Stimulated activated naive B cell treated with anti-CD40 and anti-IgM and Interleukin-4, amounts not matched to agents 10 μg/mL and 1 μg/mL and 100 μg/mL, for 72 hours (primary cell): Measurements from ENCODE around the gene C19orf81.
"Not testable (repeated sequence)": the region's sequence is repeated elsewhere in the genome, so short reads cannot be mapped to it uniquely, and the experiment has no call there.

Experiments
- ATAC-seq, 2 donors: fragments of 150-1000 bp; cut with Tn5 transposase; replicated peaks; 2 replicates each; pipeline ENCODE4 v1.10.0; 2021; ENCODE audit warnings: moderate library complexity in 1 of 2
- DNase-seq: peaks from one replicate; pipeline ENCODE4 v3.0.0; 2021
- H3K27ac Mint-ChIP-seq: one replicate; pipeline ENCODE4 v1.8.0; 2022; ENCODE audit warnings: mild to moderate bottlenecking, mixed read lengths
- H3K27me3 Mint-ChIP-seq, 2 donors: one replicate each; pipeline ENCODE4 v1.8.0; 2022; ENCODE audit warnings: mixed read lengths in 2 of 2
- H3K36me3 Mint-ChIP-seq, 2 donors: one replicate each; pipeline ENCODE4 v1.8.0; 2022; ENCODE audit warnings: mixed read lengths in 2 of 2, mild to moderate bottlenecking in 1 of 2
- H3K4me1 Mint-ChIP-seq, 2 donors: one replicate each; pipeline ENCODE4 v1.8.0; 2022; ENCODE audit warnings: mixed read lengths in 2 of 2, mild to moderate bottlenecking in 1 of 2
- H3K4me3 Mint-ChIP-seq, 2 donors: one replicate each; pipeline ENCODE4 v1.8.0; 2022; ENCODE audit warnings: mild to moderate bottlenecking in 2 of 2, mixed read lengths in 2 of 2, moderate library complexity in 1 of 2
- H3K9me3 Mint-ChIP-seq, 2 donors: one replicate each; pipeline ENCODE4 v1.8.0; 2022; ENCODE audit warnings: mixed read lengths in 2 of 2, mild to moderate bottlenecking in 1 of 2

Gene C19orf81

DNA sequence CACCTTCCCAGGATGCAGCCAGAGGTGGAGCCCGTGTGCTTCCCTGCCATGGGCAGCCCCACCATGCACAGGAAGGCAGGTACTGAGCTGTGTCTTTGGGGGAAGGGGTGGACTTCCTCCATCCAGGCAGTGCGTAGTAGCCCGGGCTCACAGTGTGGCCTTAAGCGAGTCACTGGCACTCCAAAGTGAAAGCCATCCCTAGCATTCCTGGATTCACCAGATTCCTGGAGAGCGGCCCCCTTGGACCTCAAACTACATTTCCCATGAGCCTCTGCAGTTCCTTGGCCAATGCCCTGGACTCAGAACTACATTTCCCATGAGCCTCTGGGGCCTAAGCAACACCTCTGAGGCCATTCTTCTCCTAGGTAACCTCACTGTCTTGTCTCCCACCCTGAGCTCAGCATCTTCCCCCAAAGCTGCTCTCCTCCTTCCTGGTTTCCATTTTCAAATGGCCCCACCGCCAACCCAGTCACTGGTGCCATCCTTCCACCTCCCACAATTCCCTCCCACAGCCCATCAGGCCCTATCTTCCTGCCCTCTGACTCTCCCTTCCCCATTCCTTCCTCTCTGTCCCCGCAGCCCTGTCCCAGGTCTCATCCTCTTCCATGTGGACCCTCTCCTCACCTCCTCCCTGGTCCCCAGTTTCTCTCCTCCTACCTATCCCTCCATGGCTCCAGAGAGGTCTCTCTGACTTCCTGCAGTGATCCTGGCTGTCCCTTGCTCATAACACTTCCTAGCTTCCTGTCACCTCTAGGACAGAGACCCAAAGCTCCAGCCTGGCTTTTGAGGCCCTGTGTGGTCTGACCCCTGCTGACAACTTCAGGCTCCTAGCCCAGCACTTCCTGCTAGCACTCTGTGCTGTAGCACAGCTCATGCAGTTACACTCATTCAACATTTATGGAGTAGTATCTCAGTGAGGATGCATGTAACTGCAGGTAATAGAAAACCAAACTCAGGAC, at the start of gene C19orf81:
C19orf81 (plus strand) TSS at position 13 of the 959 bp plus-strand sequence; CDS start at position 13, 0 bp downstream.
- Mint-ChIP-seq H3K27ac (no peak within 1 kb of the TSS), H3K4me3 (no peak within 1 kb of the TSS), H3K36me3 (peaks cover 2 to 3% of the 10 kb centered on the region in 2 donors), H3K9me3 (peaks cover 6 to 8% of the 10 kb centered on the region in 2 donors), H3K27me3 (peaks cover 47 to 58% of the 10 kb centered on the region in 2 donors), H3K4me1 (peaks cover 0 to 7% of the 10 kb centered on the region in 2 donors)
- DNase-seq (no peak), ATAC-seq (peak; percentile 29 to 61)

DNA sequence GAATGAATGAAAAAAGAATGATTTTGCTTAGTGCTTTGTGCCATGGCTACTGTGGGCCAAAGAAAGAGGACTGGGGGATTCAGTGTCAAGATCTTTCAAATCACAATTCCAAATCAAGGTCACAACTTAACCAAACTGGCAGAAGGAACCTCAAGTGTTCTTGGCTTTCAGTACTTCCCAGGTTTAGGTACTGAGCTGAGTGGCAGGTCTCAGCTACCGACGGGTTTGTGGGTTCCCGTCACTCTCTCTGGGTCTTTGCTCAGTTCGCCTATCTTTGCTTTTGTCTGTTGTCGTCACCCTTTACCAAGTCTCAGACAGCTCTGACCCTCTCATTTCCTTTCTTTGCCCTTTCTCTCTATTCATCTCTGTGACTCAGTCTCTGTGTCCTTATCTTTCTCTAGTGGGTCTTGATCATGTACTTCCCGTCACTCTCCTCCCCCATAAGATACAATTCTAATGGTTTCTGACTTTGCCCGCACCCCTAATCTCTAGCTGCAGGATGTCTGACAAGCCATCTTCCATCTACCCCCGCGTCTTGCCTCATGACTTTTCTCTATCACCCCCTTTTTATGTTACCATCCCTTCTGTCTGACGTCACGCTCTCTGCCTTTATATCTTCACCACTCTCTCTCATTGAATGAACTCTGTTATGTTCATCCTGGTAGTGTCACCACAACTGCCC, 47.7 kb upstream of the C19orf81 start:
- Mint-ChIP-seq H3K27me3 (peaks cover 33 to 43% of the 10 kb centered on the region in 2 donors), H3K9me3 (peaks cover 0 to 2% of the 10 kb centered on the region in 2 donors), H3K4me3 (no peak overlapping the region), H3K4me1 (peaks cover 0 to 6% of the 10 kb centered on the region in 2 donors), H3K27ac (no peak overlapping the region), H3K36me3 (peaks cover 0 to 3% of the 10 kb centered on the region in 2 donors)
- DNase-seq (no peak), ATAC-seq (no peak)

DNA sequence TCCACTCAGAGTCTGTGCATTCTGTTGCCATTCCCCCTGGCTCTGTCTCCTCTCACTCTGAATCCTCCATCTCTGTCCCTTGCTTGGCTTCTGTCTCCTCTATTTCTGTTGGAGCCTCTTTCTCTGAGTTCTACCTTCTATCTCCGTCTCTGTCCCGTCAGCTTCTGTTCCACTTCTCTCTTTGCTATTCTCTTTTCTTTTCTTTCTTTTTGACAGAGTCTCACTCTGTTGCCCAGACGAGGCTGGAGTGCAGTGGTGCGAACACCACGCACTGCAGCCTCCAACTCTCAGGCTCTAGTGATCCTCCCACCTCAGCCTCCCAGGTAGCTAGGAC, 47.2 kb upstream of the C19orf81 start:
- no peak for DNase-seq
- H3K27me3 Mint-ChIP-seq, result peaks cover 35 to 45% of the 10 kb centered on the region in 2 donors
- no peak for ATAC-seq
- H3K9me3 Mint-ChIP-seq, result peaks cover under 1 to 2% of the 10 kb centered on the region in 2 donors
- H3K27ac Mint-ChIP-seq, result no peak overlapping the region
- H3K4me1 Mint-ChIP-seq, result peaks cover 0 to 7% of the 10 kb centered on the region in 2 donors
- no peak overlapping the region for H3K4me3 Mint-ChIP-seq
- H3K36me3 Mint-ChIP-seq, result peaks cover 0 to 4% of the 10 kb centered on the region in 2 donors

DNA sequence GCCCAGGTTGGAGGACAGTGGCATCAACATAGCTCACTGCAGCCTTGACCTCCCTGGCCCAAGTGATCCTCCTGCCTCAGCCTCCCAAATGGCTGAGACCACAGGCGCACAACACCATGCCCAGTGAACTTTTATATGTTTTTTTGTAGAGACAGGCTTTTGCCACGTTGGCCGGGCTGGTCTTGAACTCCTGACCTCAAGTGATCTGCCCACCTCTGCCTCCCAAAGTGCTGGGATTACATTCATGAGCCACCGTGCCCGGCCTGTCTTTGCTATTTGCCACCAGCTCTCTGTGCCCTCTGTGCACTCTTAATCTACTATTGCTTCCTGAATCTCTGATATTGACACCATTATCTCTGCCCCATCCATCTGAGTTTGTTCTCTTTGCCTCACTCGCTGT, 46.7 kb upstream of the C19orf81 start:
- Mint-ChIP-seq H3K4me3 (no peak overlapping the region), H3K4me1 (peaks cover 4 to 11% of the 10 kb centered on the region in 2 donors), H3K27me3 (peaks cover 39 to 50% of the 10 kb centered on the region in 2 donors), H3K27ac (no peak overlapping the region), H3K9me3 (peaks cover 5 to 6% of the 10 kb centered on the region in 2 donors), H3K36me3 (peaks cover under 1 to 8% of the 10 kb centered on the region in 2 donors)
- no peak for ATAC-seq
- no peak for DNase-seq

DNA sequence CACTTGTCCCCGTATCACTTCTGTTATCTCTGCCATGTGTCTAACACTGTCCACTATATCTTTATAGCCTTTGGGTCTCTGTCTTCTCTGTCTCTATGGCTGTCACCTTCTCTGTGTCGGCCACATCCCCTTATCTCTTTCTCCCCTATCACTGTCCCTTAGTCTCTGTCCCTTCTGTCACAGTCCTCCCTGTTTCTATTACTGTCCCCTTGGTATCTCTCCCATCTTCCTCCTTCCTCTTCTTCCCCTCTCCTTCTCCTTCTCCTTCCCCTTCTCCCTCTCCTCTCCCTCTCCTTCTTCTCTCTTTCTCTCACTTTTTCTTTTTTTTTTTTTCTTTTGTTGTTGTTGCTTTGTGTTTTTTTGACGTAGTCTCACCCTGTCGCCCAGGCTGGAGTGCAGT, 46.3 kb upstream of the C19orf81 start:
- peaks cover 43 to 54% of the 10 kb centered on the region in 2 donors for H3K27me3 Mint-ChIP-seq
- H3K4me3 Mint-ChIP-seq, result no peak overlapping the region
- H3K36me3 Mint-ChIP-seq, result peaks cover 4 to 11% of the 10 kb centered on the region in 2 donors
- H3K9me3 Mint-ChIP-seq, result peaks cover 7 to 8% of the 10 kb centered on the region in 2 donors
- no peak overlapping the region for H3K27ac Mint-ChIP-seq
- H3K4me1 Mint-ChIP-seq, result peaks cover 6 to 15% of the 10 kb centered on the region in 2 donors
- ATAC-seq (no peak), DNase-seq (no peak)

DNA sequence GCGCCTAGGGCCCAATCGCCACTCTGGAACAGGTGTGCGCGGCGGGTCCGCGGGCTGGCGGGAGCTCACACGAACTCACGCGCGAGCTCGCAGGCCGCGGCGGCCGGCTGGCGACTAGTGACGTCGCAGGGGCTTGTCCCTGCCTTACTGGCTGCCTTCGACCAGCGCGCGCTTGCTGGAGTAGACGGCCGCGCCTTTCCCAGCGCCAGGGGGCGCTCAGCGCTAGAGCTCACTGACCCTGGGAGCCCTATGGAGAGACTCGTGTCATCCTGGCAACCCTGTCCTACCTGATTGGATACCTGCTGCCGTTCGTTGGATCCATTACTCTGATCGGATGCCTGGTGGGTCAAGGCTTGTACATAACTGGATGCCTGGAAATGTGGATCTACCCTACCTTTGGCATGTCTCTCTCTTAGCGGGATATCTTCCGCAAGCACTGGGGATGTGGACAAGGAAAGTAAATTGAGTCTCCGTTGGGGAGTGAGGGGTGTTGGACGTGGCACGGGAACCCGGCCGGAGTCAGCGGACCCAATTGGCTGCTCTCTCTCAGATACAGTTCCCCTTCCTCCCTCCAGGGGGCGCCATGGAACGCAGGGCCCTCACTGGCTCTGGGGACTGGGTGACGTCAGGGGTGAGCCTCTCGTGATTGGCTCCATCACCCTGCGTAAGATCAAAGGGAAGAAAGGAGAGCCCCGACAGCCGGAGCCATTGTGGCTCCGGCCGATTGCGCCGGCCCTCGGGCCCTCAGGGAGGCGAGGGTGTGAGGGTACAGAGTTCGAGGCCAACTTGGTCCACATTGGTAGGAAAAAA, 44.8 kb upstream of the C19orf81 start:
- peaks cover 11 to 21% of the 10 kb centered on the region in 2 donors for H3K4me1 Mint-ChIP-seq
- not testable (repeated sequence) for DNase-seq, H3K27ac Mint-ChIP-seq, ATAC-seq, H3K4me3 Mint-ChIP-seq
- H3K27me3 Mint-ChIP-seq, result peaks cover 46 to 60% of the 10 kb centered on the region in 2 donors
- H3K36me3 Mint-ChIP-seq, result peaks cover 8 to 15% of the 10 kb centered on the region in 2 donors
- H3K9me3 Mint-ChIP-seq, result peaks cover 12 to 14% of the 10 kb centered on the region in 2 donors

DNA sequence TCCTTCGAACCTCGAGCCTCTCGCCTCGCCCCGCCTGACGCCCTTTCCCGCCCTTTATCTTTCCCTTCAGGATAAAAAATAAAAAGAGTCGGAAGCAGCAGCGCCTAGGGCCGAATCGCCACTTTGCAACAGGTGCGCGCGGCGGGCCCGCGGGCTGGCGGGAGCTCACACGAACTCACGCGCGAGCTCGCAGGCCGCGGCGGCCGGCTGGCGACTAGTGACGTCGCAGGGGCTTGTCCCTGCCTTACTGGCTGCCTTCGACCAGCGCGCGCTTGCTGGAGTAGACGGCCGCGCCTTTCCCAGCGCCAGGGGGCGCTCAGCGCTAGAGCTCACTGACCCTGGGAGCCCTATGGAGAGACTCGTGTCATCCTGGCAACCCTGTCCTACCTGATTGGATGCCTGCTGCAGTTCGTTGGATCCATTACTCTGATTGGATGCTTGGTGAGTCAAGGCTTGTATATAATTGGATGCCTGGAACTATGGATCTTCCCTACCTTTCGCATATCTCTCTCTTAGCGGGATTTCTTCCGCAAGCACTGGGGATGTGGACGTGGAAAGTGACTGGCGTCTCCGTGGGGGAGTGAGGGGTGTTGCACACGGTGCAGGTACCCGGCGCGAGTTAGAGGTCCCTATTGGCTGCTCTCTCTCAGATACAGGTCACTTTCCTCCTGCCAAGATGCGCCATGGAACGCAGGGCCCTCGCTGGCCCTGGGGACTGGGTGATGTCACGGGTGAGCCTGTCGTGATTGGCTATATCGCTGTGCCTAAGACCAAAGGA, 43.0 kb upstream of the C19orf81 start:
- H3K27ac Mint-ChIP-seq, result peak overlapping the region; percentile 20
- H3K9me3 Mint-ChIP-seq, result peaks cover 12 to 14% of the 10 kb centered on the region in 2 donors
- H3K27me3 Mint-ChIP-seq, result peaks cover 43 to 58% of the 10 kb centered on the region in 2 donors
- peak; percentile 42 to 44 for ATAC-seq
- peaks cover 8 to 15% of the 10 kb centered on the region in 2 donors for H3K36me3 Mint-ChIP-seq
- H3K4me3 Mint-ChIP-seq, result peak overlapping the region in 1 of 2 donors; percentile 14
- H3K4me1 Mint-ChIP-seq, result peaks cover 11 to 21% of the 10 kb centered on the region in 2 donors
- DNase-seq, result not testable (repeated sequence)

DNA sequence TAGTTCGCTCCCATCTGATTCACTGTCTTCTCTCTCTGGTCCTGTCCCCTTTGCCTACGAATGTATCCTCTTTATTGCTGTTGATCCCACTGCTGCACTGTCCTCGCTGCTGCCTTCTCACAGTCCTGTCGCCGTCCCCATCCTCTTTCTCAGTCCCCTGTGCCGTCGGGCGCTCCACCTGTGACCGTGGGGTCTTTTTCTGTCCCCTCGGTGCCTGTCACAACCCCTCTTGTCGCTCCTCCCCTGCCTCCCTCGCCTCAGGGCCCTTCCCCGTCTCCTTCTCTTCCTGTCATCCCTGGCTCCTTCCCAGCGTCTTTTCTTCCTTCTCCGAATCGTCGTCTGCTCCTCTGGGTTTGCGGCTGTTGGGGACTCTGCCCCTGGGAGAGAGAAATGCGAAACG, 41.9 kb upstream of the C19orf81 start:
- ATAC-seq (no peak), DNase-seq (no peak)
- H3K4me3 Mint-ChIP-seq, result peak overlapping the region; percentile 57 to 73
- H3K9me3 Mint-ChIP-seq, result peaks cover 12 to 14% of the 10 kb centered on the region in 2 donors
- peaks cover 33 to 55% of the 10 kb centered on the region in 2 donors for H3K27me3 Mint-ChIP-seq
- H3K4me1 Mint-ChIP-seq, result peaks cover 11 to 21% of the 10 kb centered on the region in 2 donors
- peaks cover 8 to 15% of the 10 kb centered on the region in 2 donors for H3K36me3 Mint-ChIP-seq
- H3K27ac Mint-ChIP-seq, result peak overlapping the region; percentile 59

DNA sequence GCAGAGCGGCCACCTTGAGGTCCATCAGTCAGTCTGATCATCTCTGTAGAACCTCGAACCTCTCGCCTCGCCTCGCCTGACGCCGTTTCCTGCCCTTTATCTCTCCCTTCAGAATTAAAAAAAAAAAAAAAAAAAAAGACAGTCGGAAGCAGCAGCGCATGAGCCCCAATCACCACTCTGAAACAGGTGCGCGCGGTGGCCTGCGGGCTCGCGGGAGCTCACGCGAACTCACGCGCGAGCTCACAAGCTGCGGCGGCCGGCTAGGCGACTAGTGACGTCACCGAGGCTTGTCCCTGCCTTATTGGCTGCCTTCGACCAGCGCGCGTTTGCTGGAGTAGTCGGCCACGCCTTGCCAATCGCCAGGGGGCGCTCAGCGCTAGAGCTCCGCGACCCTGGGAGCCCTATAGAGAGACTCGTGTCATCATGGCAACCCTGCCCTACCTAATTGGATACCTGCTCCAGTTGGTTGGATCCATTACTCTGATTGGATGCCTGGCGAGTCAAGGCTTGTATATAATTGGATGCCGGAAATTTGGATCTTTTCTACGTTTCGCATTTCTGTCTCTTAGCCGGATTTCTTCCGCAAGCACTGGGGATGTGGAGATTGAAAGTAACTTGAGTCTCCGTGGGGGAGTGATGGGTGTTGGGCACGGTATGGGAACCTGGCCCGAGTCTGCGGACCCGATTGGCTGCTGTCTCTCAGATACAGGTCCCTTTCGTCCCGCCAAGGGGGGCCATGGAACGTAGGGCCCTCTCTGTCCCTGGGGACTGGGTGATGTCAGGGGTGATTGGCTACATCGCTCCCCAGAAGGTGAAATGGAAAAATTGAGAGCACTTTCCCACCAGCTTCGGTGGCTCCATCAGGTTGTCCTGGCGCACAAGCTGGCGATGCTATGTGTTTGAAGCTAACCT, 41.1 kb upstream of the C19orf81 start:
- H3K36me3 Mint-ChIP-seq, result peaks cover 8 to 15% of the 10 kb centered on the region in 2 donors
- H3K4me3 Mint-ChIP-seq, result peak overlapping the region; percentile 73 to 74
- H3K9me3 Mint-ChIP-seq, result peaks cover 12 to 14% of the 10 kb centered on the region in 2 donors
- peaks cover 26 to 47% of the 10 kb centered on the region in 2 donors for H3K27me3 Mint-ChIP-seq
- H3K27ac Mint-ChIP-seq, result peak overlapping the region; percentile 59
- peaks cover 12 to 21% of the 10 kb centered on the region in 2 donors for H3K4me1 Mint-ChIP-seq
- DNase-seq, result peak; percentile 91
- peak; percentile 95 to 96 for ATAC-seq

DNA sequence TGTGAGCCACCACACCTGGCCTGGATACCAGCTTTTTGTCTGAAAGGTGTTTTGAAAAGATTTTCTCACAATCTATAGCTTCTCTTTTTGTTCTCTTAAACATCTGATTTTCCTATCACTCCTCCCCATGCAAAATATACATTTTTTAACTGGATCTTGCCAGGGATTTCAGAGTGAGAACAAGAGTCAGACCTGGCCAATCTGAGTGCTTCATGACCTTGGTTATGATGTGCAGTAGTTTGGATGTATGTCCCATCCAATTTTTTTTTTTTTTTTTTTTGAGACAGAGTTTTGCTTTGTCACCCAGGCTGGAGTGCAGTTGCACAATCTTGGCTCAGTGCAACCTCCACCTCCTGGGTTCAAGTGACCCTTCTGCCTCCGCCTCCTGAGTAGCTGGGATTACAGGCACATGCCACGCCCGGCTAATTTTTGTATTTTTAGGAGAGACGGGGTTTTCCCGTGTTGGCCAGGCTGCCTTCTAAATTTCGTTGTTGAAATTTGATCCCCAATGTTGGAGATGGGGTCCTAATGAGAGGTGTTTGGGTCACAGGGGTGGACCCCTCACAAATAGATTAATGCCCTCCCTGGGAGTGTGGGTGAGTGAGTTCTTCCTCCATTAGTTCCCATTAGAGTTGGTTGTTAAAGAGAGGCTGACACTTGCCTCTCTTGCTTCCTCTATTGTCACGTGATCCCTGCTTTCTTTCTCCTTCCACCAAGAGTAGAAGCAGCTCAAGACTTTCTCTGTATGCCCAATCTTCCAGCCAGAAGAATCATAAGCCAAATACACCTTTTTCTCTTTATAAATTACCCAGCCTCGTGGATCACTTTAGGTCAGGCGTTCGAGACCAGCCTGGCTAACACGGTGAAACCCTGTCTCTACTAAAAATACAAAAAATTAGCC, 36.5 kb upstream of the C19orf81 start:
- not testable (repeated sequence) for H3K4me3 Mint-ChIP-seq, H3K36me3 Mint-ChIP-seq, H3K9me3 Mint-ChIP-seq, H3K27ac Mint-ChIP-seq, ATAC-seq, H3K4me1 Mint-ChIP-seq, DNase-seq
- peaks cover 9 to 16% of the 10 kb centered on the region in 2 donors for H3K27me3 Mint-ChIP-seq

DNA sequence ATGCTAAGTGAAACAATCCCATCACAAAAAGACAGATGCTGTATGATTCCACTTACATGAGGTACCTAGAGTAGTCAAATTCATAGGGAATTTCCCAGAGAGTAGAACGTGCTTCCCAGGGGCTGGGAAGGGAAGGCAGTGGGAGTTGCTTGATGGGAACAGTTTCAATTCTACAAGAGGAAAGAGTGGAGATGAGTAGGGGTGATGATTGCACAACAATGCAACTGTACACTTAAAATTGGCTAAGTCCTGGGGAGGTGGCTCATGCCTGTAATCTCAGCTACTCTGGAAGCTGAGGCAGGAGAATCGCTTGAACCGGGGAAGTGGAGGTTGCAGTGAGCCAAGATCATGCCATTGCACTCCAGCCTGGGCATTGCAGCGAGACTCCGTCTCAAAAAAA, 30.9 kb upstream of the C19orf81 start:
- DNase-seq, H3K9me3 Mint-ChIP-seq, H3K36me3 Mint-ChIP-seq, H3K4me1 Mint-ChIP-seq, ATAC-seq, H3K4me3 Mint-ChIP-seq, H3K27me3 Mint-ChIP-seq, H3K27ac Mint-ChIP-seq: not testable (repeated sequence)

DNA sequence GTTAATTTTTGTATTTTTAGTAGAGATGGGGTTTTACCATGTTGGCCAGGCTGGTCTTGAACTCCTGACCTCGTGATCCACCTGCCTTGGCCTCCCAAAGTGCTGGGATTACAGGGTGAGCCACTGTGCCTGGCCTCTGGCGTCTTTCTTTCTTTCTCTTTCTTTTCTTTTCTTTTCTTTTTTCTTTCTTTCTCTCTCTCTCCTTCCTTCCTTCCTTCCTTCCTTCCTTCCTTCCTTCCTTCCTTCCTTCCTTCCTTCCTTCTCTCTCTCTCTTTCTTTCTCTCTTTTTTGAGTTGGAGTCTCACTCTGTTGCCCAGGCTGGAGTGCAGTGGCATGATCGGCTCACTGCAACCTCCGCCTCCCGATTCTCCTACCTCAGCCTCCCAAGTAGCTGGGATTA, 30.1 kb upstream of the C19orf81 start:
- H3K4me3 Mint-ChIP-seq, H3K36me3 Mint-ChIP-seq, ATAC-seq, DNase-seq, H3K4me1 Mint-ChIP-seq, H3K27me3 Mint-ChIP-seq, H3K9me3 Mint-ChIP-seq, H3K27ac Mint-ChIP-seq: not testable (repeated sequence)
